Smooth muscle cell (in vitro differentiated cells): Measurements from ENCODE around the gene GP9. TPM values are rescaled to one million over a fixed set of nuclear protein-coding genes. Genes with fewer than 3 reads are reported as not detected.

Experiments used
- DNase-seq: peaks from one replicate; lab custom pipeline; 2025; ENCODE audit not compliant: unreplicated experiment; lab: John Stamatoyannopoulos, UW
- H2AFZ ChIP-seq: fragments of 200-600 bp; sonication (generic); 2 replicates; pipeline ENCODE4 v1.6.0; 2016; ENCODE audit warnings: antibody characterized with exemption, low read depth, mild to moderate bottlenecking
- H3F3A ChIP-seq: fragments of 200-600 bp; sonication (generic); 2 replicates; pipeline ENCODE4 v1.6.0; 2017; ENCODE audit warnings: antibody characterized with exemption, low read depth
- H3K27ac ChIP-seq: fragments of 200-600 bp; sonication (generic); 2 replicates; pipeline ENCODE4 v1.5.1; 2016; ENCODE audit warnings: low read depth, mild to moderate bottlenecking
- H3K27me3 ChIP-seq: fragments of 200-600 bp; sonication (generic); 2 replicates; pipeline ENCODE4 v1.6.1; 2016; ENCODE audit warnings: low read depth, mild to moderate bottlenecking
- H3K36me3 ChIP-seq: fragments of 200-600 bp; sonication (generic); 2 replicates; pipeline ENCODE4 v1.5.1; 2016; ENCODE audit warnings: low read depth
- H3K4me1 ChIP-seq: fragments of 200-600 bp; sonication (generic); 2 replicates; pipeline ENCODE4 v1.5.1; 2016; ENCODE audit warnings: low read depth
- H3K4me2 ChIP-seq: fragments of 200-600 bp; sonication (generic); 2 replicates; pipeline ENCODE4 v1.6.0; 2016; ENCODE audit warnings: mild to moderate bottlenecking
- H3K4me3 ChIP-seq: fragments of 200-600 bp; sonication (generic); 2 replicates; pipeline ENCODE4 v1.5.1; 2016; ENCODE audit warnings: mild to moderate bottlenecking
- H3K79me2 ChIP-seq: fragments of 200-600 bp; sonication (generic); 2 replicates; pipeline ENCODE4 v1.6.0; 2016; ENCODE audit warnings: low read depth, mild to moderate bottlenecking
- H3K9ac ChIP-seq: fragments of 200-600 bp; sonication (generic); 2 replicates; pipeline ENCODE4 v1.6.0; 2016; ENCODE audit warnings: low read depth
- H3K9me3 ChIP-seq: fragments of 200-600 bp; sonication (generic); replicated peaks from 2 replicates; pipeline ENCODE4 v1.5.1; 2016; ENCODE audit warnings: low read depth
- H4K20me1 ChIP-seq: fragments of 200-600 bp; sonication (generic); 2 replicates; pipeline ENCODE4 v1.6.0; 2016; ENCODE audit warnings: low read depth
- WGBS: methylation state at CpG from one replicate; pipeline ENCODE4 v1.1.7; 2016; ENCODE audit warnings: low lambda C conversion rate; 5-methylcytosine and 5-hydroxymethylcytosine counted together
- polyA plus RNA-seq: library from polyadenylated mRNA; unstranded; fragments of >200 nt; fragmentation: Nextera tagmentation; extraction: Ambion mirVana; gene quantifications from 2 replicates; pipeline ENCODE4 v1.2.1, GENCODE V29; 2016
- total RNA-seq: library from RNA; depleted of rRNA; stranded (reverse); fragments of >200 nt; gene quantifications from 2 replicates; pipeline ENCODE4 v1.2.3, GENCODE V29; 2014
- TF ChIP-seq, protein P1 (sequence below): fragments of 200-600 bp; sonication (generic); IDR thresholded peaks from 2 replicates; pipeline ENCODE4 v1.5.1; 2017; ENCODE audit warnings: borderline replicate concordance, mild to moderate bottlenecking, antibody characterized with exemption; ENCODE audit not compliant: insufficient read depth, poor library complexity, severe bottlenecking

The GP9 gene
- total and polyA plus RNA-seq, 2 experiments from 2014 or later: not detected

DNA sequence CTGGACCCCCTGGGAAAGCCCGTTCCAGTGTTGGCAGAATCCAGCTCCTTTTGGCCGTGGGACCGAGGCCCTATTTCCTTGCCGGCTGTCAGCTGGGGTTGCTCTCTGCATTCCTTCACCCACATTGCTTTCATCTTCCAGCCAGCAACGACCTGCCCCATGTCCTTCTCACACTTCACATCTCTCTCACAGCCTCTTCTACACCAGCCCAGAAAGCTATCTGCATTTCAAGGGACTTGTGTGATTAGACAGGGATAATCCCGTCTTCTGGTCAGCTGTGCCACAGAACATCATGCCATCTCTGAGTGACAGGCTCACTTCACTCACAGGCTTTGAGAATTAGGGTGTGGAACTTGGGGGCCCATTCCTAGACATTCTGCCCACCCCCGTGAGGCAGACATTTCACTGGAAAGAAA lies 43.1 kb upstream of the GP9 start:
- Histone ChIP-seq H3K27me3 (no peaks in the 10 kb centered on the region), H3K9me3 (no peaks in the 10 kb centered on the region), H3K27ac (no peak overlapping the region), H2AFZ (no peak overlapping the region), H3K9ac (no peak overlapping the region), H3K4me1 (no peaks in the 10 kb centered on the region), H3K79me2 (no peaks in the 10 kb centered on the region), H3K36me3 (no peaks in the 10 kb centered on the region), H3F3A (no peaks in the 10 kb centered on the region), H3K4me3 (no peak overlapping the region), H3K4me2 (no peak overlapping the region), H4K20me1 (no peaks in the 10 kb centered on the region)
- TF ChIP-seq, protein P1, sequence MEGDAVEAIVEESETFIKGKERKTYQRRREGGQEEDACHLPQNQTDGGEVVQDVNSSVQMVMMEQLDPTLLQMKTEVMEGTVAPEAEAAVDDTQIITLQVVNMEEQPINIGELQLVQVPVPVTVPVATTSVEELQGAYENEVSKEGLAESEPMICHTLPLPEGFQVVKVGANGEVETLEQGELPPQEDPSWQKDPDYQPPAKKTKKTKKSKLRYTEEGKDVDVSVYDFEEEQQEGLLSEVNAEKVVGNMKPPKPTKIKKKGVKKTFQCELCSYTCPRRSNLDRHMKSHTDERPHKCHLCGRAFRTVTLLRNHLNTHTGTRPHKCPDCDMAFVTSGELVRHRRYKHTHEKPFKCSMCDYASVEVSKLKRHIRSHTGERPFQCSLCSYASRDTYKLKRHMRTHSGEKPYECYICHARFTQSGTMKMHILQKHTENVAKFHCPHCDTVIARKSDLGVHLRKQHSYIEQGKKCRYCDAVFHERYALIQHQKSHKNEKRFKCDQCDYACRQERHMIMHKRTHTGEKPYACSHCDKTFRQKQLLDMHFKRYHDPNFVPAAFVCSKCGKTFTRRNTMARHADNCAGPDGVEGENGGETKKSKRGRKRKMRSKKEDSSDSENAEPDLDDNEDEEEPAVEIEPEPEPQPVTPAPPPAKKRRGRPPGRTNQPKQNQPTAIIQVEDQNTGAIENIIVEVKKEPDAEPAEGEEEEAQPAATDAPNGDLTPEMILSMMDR: no peak
- 60% methylated on average over 7 of the region's 7 CpGs for WGBS
- no peak for DNase-seq

DNA sequence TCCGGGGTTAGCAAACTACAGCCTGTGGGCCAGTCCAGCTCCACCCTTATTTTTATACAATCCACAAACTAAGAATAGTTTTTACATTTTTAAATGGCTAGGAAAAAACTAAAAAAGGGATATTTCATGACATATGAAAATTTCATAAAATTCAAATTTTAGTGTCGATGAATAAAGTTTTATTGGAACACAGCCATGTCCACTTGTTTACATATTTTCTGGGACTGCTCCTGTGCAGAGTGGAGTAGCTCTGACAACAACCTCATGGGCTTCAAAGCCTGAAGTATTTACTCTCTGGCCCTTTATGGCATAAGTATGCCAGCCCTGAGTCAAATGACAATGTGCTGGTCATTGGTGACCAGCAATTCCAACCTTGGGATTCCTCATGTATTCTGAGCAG lies 42.3 kb upstream of the GP9 start:
- H3K36me3 ChIP-seq: no peaks in the 10 kb centered on the region
- DNase-seq: no peak
- no peak overlapping the region for H2AFZ ChIP-seq
- no peak overlapping the region for H3K4me2 ChIP-seq
- TF ChIP-seq, protein P1: no peak
- no peaks in the 10 kb centered on the region for H3K79me2 ChIP-seq
- no peak overlapping the region for H3K9ac ChIP-seq
- H3K27ac ChIP-seq: no peak overlapping the region
- no peak overlapping the region for H3K4me3 ChIP-seq
- 90% methylated on average over 2 of the region's 2 CpGs for WGBS
- no peaks in the 10 kb centered on the region for H3K4me1 ChIP-seq
- no peaks in the 10 kb centered on the region for H4K20me1 ChIP-seq
- H3K27me3 ChIP-seq: no peaks in the 10 kb centered on the region
- H3F3A ChIP-seq: no peaks in the 10 kb centered on the region
- no peaks in the 10 kb centered on the region for H3K9me3 ChIP-seq

DNA sequence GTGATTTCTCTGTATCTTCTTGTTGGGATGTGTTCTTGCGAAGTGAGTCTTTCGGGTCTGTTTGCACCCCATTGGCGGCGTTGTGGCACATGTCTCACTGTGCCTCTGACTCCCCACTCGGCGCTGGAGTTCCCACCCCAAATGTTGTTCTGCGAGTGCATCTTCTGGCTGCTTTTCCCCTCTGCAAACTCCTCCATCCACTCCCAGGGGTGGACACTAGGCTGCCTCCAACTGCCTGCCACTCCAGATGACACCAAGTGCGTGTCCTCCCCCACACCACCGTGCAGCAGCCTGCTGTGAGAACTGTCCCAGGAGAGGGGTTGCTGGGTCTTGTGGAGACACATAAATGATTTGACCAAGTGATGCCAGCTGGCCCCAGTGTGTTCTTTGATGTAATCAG lies 41.8 kb upstream of the GP9 start:
- Histone ChIP-seq H3K36me3 (no peaks in the 10 kb centered on the region), H3K4me2 (no peak overlapping the region), H2AFZ (no peak overlapping the region), H3K9ac (no peak overlapping the region), H3K4me3 (no peak overlapping the region), H3K27me3 (no peaks in the 10 kb centered on the region), H3K79me2 (no peaks in the 10 kb centered on the region), H4K20me1 (no peaks in the 10 kb centered on the region), H3F3A (no peaks in the 10 kb centered on the region), H3K9me3 (no peaks in the 10 kb centered on the region), H3K27ac (no peak overlapping the region), H3K4me1 (no peaks in the 10 kb centered on the region)
- no peak for DNase-seq
- WGBS: 89% methylated on average over 9 of the region's 9 CpGs
- TF ChIP-seq, protein P1: no peak

DNA sequence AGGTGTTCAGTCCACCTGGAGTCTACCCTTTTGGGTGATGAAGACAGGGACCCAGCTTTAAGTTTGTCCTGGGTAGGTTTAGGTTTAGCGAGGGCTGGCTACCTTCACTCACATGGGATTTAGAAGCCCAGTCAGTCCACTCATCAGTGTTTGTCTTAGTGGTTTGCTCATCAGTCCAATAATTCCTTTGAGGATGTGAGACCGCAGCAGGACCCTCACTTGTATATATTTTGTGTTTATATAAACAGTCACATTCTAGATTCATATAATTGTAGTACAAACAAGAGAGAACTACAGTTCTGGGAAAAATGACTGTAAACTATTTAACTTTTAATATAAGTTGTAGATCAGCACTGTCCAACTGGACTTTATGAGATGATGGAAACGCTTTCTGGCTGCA lies 41.3 kb upstream of the GP9 start:
- no peaks in the 10 kb centered on the region for H3K9me3 ChIP-seq
- H3K9ac ChIP-seq: no peak overlapping the region
- no peak overlapping the region for H2AFZ ChIP-seq
- WGBS: 83% methylated on average over 3 of the region's 3 CpGs
- no peaks in the 10 kb centered on the region for H3K4me1 ChIP-seq
- H3K4me2 ChIP-seq: no peak overlapping the region
- H3K27me3 ChIP-seq: no peaks in the 10 kb centered on the region
- H3K27ac ChIP-seq: no peak overlapping the region
- DNase-seq: no peak
- no peaks in the 10 kb centered on the region for H4K20me1 ChIP-seq
- H3K36me3 ChIP-seq: no peaks in the 10 kb centered on the region
- no peaks in the 10 kb centered on the region for H3K79me2 ChIP-seq
- TF ChIP-seq, protein P1: no peak
- no peak overlapping the region for H3K4me3 ChIP-seq
- H3F3A ChIP-seq: no peaks in the 10 kb centered on the region
